ENCODE data around the gene GNAI3.

Gene GNAI3

GRCh38 chr1:109548321-109549267, at the start of gene GNAI3:
Gene GNAI3, plus strand, starts transcription at chr1:109548615. Its CDS starts 106 bp downstream, at chr1:109548721.
- DNase-seq (ENCODE audit: low spot score): peak; percentile 95

DNA sequence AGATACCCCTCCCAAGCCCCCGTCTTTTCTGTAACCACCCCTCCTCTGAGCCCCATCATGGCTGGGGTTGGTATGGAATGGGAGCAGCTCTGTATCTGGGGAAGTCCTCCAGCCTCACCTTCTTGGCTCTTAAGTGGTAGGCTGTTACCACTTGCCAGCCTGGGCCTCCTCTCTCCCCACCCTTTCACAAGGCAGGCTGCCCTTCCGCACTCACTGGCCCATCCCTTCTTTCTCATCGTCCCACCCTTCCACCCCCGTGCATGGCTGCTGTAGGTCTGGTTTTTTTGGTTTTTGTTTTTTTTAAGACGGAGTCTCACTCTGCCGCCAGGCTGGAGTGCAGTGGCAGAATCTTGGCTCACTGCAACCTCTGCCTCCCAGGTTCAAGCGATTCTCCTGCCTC, 49.3 kb upstream of the GNAI3 start:
- DNase-seq (ENCODE audit: low spot score): no peak

GRCh38 chr1:109499661-109500536, 48.5 kb upstream of the GNAI3 start:
- DNase-seq (ENCODE audit: low spot score): peak; percentile 25

DNA sequence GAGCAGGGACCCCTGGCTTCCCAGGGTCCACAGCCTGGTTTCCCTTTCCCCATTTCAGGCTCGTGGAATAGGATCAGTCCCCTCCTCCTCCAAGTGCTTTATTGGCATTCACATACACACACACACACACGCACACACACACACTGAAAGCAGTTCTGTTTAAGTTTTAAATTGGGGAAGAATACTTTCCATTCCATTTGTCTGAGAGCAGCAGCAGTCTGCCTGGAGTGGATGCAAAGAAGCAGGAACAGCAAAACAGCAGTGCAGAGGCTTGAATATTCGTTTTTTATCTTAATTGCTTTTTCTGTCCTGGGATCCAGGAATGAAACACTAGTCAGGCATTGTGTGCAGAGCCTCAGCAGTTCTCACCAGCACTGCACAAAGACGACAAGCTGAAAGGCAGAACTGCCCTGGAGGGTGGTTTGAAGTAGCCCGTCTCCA, 47.5 kb upstream of the GNAI3 start:
- no peak for DNase-seq (ENCODE audit: low spot score)

DNA sequence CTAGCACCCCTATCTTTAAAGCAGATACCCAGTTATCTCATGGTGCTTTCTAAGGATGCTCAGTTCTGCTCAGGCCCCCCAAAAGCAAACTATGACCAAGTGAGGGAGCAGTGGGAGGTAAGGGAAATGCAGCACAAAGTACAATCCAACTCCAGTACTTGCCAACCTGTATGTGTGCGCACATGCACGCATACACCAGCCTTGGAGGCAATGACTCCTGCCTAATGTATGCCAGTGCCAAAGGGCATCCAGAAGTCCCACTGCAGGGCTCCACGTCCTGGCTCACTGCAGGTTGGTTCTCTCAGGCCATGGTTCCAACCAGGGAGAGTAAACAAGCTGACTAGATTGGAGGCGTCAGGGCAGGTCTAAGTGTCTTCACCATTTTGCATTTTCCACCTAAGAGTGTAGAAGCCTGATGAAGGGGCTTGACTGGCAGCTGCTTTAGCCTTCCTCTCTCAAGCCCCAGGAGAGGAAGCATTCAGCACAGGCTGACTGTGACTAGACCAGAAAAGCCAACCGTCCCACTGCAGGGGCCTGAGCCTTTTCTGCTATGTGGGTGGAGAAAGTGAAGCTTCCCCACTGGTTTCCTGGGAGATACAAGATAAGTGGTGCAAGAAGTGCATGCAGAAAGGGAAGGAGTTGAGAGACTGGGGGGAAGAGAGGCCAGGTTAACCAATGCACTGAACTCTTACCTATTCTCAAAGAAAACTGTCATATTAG, 46.6 kb upstream of the GNAI3 start:
- DNase-seq (ENCODE audit: low spot score): no peak

DNA sequence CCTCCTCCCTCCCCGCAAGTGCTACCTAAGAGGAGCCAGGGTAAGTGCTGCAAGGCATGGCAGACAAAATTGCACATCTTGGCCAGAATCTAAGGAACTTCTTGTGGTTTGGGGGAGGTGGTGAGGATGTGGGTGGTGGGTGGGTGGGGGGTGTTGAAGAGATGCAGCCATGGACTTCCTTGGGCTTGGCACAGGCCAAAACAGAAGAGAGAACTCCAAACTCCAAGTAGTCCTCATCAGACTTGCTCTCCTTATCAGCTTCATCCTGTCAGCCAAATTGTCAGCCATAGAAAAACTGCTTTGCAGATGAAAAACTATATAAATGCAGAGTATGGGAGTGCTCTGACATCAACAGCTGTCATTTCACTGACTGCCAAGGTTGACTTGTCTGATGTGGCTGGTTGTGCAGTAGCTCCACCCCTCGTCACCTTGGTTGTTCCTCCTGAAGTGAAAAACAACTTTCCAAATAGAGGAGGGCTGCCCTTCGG, 46.0 kb upstream of the GNAI3 start:
- DNase-seq (ENCODE audit: low spot score): no peak

GRCh38 chr1:109503935-109504334, 44.5 kb upstream of the GNAI3 start:
- no peak for DNase-seq (ENCODE audit: low spot score)

DNA sequence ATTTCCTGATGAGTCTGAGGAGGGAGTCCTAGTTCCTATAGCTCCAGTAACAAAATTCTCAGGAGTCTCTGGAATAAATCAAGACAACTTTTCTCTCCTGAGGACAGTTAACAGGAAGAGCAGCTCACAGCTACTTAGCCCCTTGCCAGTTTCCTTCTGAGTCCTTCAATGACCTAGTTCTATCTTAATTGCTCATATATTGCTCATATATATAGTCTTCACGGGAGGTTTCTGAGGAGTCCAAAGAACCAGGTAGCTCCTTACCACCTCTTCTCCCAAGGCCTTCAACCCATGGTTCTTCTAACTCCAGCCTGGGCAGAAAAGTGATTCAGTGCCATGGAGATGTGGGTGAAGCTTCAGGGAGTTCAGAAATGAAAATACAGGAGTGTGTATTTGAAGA, 43.4 kb upstream of the GNAI3 start:
- DNase-seq (ENCODE audit: low spot score): no peak

GRCh38 chr1:109508001-109508872, 40.2 kb upstream of the GNAI3 start:
- DNase-seq (ENCODE audit: low spot score): no peak

- DNase-seq (ENCODE audit: low spot score): no peak
These were observed 39.6 kb upstream of the GNAI3 start for GRCh38 chr1:109508873-109509175.

- DNase-seq (ENCODE audit: low spot score): peak; percentile 74
These were observed 39.0 kb upstream of the GNAI3 start, which contains the start of gene AMIGO1 for GRCh38 chr1:109509176-109510134. Gene AMIGO1, minus strand, starts transcription at chr1:109509727. Its CDS starts 815 bp downstream, at chr1:109508912.

GRCh38 chr1:109513110-109513710, 35.2 kb upstream of the GNAI3 start:
- no peak for DNase-seq (ENCODE audit: low spot score)

GRCh38 chr1:109514846-109515245, 33.6 kb upstream of the GNAI3 start:
- DNase-seq (ENCODE audit: low spot score): no peak

DNA sequence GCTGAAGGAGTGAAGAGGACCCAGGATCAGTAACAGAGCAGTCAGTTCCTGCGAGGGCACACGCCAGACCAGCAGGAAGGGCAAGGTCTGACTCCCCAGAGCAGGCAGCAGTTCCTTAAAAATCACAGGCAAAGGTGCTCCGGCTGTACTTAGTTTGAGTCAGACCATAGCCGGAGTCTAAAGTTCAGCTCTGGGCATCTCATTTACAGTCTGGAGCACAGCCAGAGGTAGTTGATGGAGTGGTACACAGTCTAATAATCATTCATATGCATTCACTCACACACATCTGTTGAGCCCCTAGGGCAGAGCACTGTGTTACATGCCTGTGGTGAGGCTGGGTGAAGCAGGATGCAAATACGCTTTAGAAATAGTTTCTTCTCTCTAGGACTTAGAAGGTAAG, 31.5 kb upstream of the GNAI3 start:
- peak; percentile 54 for DNase-seq (ENCODE audit: low spot score)

DNA sequence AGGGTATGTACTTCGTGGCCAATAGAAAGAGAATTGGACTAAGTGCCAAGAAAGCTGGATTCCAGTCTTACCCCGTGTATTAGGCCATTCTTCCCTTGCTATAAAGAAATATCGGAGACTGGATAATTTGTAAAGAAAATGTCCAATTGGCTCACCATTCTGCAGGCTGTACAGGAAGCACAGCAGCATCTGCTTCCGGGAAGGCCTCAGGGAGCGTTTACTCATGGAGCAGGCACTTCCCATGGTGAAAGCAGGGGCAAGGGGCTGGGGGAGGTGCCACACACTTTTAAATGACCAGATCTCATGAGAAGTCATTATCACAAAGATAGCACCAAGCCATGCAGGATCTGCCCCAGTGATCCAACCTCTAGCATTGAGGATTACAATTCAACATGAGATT, 31.1 kb upstream of the GNAI3 start:
- no peak for DNase-seq (ENCODE audit: low spot score)

GRCh38 chr1:109521002-109521951, 27.1 kb upstream of the GNAI3 start:
- DNase-seq (ENCODE audit: low spot score): no peak

- no peak for DNase-seq (ENCODE audit: low spot score)
These were observed 26.4 kb upstream of the GNAI3 start for GRCh38 chr1:109522026-109522425.

DNA sequence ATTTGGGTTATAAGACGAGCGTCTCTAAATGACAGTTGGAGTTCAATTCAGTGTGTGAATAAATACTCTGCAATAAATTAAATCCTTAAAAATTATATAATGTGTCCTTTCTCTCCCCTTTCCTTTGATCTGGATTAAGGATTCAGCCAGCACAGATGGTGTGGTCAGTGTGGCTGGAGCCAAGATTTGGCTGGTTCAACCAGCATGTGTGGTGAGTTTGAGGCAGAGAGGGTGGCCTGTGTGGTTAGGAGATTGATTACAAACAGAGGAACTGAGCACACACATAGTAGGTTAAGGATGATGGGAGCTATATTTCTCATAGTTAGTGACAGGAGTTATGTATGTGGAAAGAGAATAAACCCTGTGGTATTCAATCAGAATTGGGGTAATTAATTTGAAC, 24.7 kb upstream of the GNAI3 start:
- no peak for DNase-seq (ENCODE audit: low spot score)
